Peyer's patch (tissue), 4 donors: Measurements from ENCODE around the gene MYO7A.

ENCODE experiments used
- CTCF ChIP-seq, 6 experiments: fragments of 450-650 bp in 4 of 6; fragments of 200-600 bp in 2 of 6; sonication (generic) in 1 of 6; IDR thresholded peaks; one replicate each; pipeline ENCODE4 v1.5.1; 2017 to 2019; ENCODE audit warnings: antibody characterized with exemption in 6 of 6, mild to moderate bottlenecking in 3 of 6, moderate library complexity in 1 of 6
- POLR2A ChIP-seq, 2 donors: fragments of 450-650 bp; IDR thresholded peaks; one replicate each; pipeline ENCODE4 v1.5.1; 2017; ENCODE audit warnings: antibody characterized with exemption in 2 of 2, mild to moderate bottlenecking in 2 of 2, moderate library complexity in 2 of 2

DNA sequence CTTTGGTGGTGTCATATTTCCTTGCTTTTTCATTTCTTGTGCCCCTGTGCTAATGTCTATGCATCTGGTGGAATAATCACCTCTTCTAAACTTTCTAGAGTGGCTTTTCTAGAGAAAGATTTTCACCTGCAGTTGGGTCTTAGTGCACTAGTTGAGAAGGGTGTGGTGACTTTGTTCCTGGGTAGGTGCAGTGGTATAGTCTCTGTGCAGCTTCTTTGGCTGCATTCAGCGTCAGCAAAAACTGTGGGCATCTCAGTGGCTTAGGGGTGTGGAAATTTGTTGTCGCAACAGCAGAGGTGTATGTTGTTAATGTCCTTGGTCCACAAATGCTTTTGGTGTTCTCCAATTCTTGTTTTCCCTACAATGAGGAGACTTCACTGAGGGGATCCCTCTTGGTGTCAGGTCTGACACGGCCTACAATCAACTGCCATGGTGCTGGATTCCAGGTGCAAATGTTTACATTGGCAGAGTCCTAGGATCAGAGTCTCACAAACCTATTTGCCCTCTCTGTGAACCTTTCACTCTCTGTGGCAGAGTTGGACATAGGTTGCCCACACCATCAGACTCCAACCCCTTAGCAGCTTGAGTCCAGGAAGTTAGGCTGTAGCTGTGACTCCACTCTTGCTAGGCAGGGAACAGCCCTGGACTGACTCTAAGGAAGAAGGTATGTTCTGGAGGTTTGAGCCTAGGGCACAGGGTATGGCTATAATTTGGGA, 124.7 kb downstream of the MYO7A start:
- no peak for TF ChIP-seq CTCF (IDR thresholded peaks at IDR 0.05)
- no peak for TF ChIP-seq POLR2A (IDR thresholded peaks at IDR 0.05)
